Thyroid gland (tissue), 4 donors: ENCODE results near the gene ACBD6. TPM values are rescaled to one million over a fixed set of nuclear protein-coding genes. Genes with fewer than 3 reads are reported as not detected.

Experiments used
- DNase-seq, 2 donors: peaks; one replicate each; pipeline ENCODE4 v3.0.0-alpha.2; 2019
- H3K27ac ChIP-seq, 3 donors: fragments of 200-600 bp; sonication (generic); 1 replicate in 2 of 3; 2 replicates in 1 of 3; pipeline ENCODE4 v1.5.1; 2016 to 2019; ENCODE audit warnings: mild to moderate bottlenecking in 1 of 3, moderate library complexity in 1 of 3
- H3K27me3 ChIP-seq: fragments of 200-600 bp; sonication (generic); one replicate; pipeline ENCODE4 v1.5.1; 2019
- H3K36me3 ChIP-seq, 2 donors: fragments of 200-600 bp; sonication (generic); one replicate each; pipeline ENCODE4 v1.5.1; 2016 to 2019
- H3K4me1 ChIP-seq, 2 donors: fragments of 200-600 bp; sonication (generic); one replicate each; pipeline ENCODE4 v1.5.1; 2017 to 2019
- H3K4me3 ChIP-seq, 3 donors: fragments of 200-600 bp; sonication (generic); replicated peaks in 1 of 3; 1 replicate in 2 of 3; 2 replicates in 1 of 3; pipeline ENCODE4 v1.5.1; 2016; ENCODE audit warnings: mild to moderate bottlenecking in 1 of 3
- H3K9me3 ChIP-seq: fragments of 200-600 bp; sonication (generic); one replicate; pipeline ENCODE4 v1.5.1; 2017
- POLR2A ChIP-seq, 2 donors: fragments of 450-650 bp; IDR thresholded peaks; one replicate each; pipeline ENCODE4 v1.6.1; 2017; ENCODE audit warnings: antibody characterized with exemption in 2 of 2, mild to moderate bottlenecking in 2 of 2, moderate library complexity in 1 of 2
- WGBS, 2 donors: methylation state at CpG; one replicate each; pipeline ENCODE4 v1.1.5; 2017; 5-methylcytosine and 5-hydroxymethylcytosine counted together
- intact Hi-C: fragments of 100-400 bp; cut with DNase I; formaldehyde crosslinking; loops from one replicate; pipeline ENCODE4 v1.15.1; 2023
- total RNA-seq, 4 donors: library from RNA; depleted of rRNA; stranded (reverse); fragments of >200 nt; gene quantifications; one replicate each; pipeline ENCODE4 v1.2.3, GENCODE V29; 2016
- TF ChIP-seq, protein P1 (sequence below), 6 experiments: fragments of 200-600 bp in 3 of 6; fragments of 450-650 bp in 3 of 6; sonication (generic) in 3 of 6; IDR thresholded peaks; one replicate each; pipeline ENCODE4 v1.5.1; 2016 to 2019; ENCODE audit warnings: antibody characterized with exemption in 6 of 6, mild to moderate bottlenecking in 2 of 6, inconsistent platforms in 1 of 6, moderate library complexity in 1 of 6

ACBD6 gene
- total RNA-seq, 4 donors from 2014 or later: 52.6 to 66.5 (median 57.2) TPM

DNA sequence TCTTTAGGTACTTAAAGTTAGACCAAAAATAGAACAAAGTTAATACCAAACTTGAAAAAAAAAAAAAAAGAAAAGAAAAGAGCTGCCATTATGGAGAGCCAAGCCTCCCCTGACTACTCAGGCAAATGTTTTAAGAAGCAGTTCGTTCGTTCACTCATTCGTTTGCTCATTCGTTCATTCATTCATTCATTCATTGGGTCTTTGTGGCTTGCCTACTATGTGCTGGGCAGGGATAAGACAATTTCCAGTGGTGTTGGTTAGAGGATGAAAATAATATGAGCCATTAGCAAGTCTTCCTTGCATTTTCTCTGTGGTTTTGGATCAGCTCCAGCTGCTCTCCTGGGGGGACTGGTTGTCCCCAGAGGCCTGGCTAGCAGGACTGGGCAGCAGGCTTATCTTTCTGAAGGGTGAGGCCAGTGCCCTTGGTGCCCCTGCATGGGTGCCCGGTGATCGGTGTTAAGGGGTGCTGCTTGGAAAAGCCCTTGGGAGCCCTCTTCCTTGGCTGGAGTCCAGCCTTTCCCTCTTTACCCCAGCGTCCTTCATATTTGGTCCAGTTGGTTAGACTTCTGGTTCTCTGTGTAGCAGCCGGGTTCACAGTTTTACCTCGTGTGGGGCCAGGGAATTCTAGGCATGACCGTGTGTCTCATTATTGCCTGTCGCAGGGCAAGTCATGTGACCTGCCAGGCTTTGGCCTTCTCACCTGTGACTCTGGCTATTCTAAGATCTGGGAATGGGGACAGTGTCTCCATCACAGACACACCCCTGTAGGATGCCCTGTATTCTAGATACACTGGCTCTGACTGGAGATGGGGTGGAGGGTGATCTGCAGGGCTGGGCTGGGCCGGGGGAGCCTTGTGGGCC, 239.5 kb downstream of the ACBD6 start:
- DNase-seq: no peak
- intact Hi-C loops: no loop called here
- H3K9me3 ChIP-seq: no peaks in the 10 kb centered on the region
- H3K27ac ChIP-seq: no peak overlapping the region
- no peak overlapping the region for H3K4me3 ChIP-seq
- peaks cover 6% of the 10 kb centered on the region for H3K27me3 ChIP-seq
- TF ChIP-seq POLR2A (IDR thresholded peaks at IDR 0.05): no peak
- TF ChIP-seq, protein P1, sequence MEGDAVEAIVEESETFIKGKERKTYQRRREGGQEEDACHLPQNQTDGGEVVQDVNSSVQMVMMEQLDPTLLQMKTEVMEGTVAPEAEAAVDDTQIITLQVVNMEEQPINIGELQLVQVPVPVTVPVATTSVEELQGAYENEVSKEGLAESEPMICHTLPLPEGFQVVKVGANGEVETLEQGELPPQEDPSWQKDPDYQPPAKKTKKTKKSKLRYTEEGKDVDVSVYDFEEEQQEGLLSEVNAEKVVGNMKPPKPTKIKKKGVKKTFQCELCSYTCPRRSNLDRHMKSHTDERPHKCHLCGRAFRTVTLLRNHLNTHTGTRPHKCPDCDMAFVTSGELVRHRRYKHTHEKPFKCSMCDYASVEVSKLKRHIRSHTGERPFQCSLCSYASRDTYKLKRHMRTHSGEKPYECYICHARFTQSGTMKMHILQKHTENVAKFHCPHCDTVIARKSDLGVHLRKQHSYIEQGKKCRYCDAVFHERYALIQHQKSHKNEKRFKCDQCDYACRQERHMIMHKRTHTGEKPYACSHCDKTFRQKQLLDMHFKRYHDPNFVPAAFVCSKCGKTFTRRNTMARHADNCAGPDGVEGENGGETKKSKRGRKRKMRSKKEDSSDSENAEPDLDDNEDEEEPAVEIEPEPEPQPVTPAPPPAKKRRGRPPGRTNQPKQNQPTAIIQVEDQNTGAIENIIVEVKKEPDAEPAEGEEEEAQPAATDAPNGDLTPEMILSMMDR (IDR thresholded peaks at IDR 0.05): no peak
- no peaks in the 10 kb centered on the region for H3K4me1 ChIP-seq
- WGBS, 2 donors: 60 to 61% methylated on average over 9 to 12 of the region's 12 CpGs
- H3K36me3 ChIP-seq: no peaks in the 10 kb centered on the region

DNA sequence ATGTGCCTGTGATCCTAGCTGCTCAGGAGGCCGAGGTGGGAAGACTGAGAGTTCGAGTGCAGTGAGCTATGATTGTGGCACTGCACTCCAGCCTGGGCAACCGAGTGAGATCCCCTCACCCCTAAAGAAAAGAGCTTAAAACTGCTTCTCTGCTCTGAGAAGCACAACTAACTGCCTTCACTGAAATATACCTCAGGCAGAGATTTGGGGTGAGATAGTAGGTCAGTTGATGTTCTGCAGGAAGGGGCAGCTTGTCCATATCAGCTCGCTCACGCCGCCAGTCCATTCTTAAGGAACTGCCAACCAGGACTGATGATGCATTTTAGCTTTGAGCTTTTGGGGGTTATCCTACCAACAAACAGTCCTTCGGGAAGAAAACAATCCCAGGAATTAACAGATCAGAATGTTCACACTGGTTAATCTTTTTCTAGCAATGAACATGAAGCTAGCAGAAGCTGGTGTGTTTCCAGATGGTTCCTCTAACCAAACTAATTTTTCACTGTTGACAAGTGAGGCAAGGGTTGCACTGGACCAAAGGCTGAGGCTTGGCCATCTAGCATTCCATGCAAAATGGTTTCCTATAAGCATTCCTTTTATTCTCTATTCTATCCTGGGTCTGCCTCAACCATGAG, 240.7 kb downstream of the ACBD6 start:
- Histone ChIP-seq H3K27ac (no peak overlapping the region), H3K4me3 (no peak overlapping the region), H3K36me3 (no peaks in the 10 kb centered on the region), H3K27me3 (peaks cover 6% of the 10 kb centered on the region), H3K9me3 (no peaks in the 10 kb centered on the region), H3K4me1 (no peaks in the 10 kb centered on the region)
- no peak for DNase-seq
- TF ChIP-seq, protein P1 (IDR thresholded peaks at IDR 0.05): no peak
- no peak for TF ChIP-seq POLR2A (IDR thresholded peaks at IDR 0.05)
- WGBS, 2 donors: 74 to 80% methylated on average over 7 of the region's 7 CpGs
- intact Hi-C loops: no loop called here

DNA sequence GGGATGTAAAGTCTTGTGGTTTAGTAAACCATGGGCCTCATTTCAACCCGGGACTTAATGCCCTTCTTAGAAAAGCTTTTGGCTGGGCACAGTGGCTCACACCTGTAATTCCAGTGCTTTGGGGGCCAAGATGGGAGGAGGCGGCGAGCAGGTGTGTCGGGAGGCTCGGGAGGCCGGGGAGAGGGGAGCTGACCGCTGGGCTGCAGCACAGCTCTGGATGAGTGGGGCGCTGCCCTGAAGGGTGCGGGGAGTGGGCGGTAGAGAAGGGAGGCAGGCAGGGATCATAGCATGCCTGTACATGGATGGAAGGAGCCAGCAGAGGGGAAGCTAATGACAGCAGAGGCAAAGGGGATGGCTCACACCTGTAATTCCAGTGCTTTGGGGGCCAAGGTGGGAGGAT, 241.3 kb downstream of the ACBD6 start:
- intact Hi-C loops: no loop called here
- Histone ChIP-seq H3K36me3 (no peaks in the 10 kb centered on the region), H3K9me3 (no peaks in the 10 kb centered on the region), H3K4me3 (no peak overlapping the region), H3K4me1 (no peaks in the 10 kb centered on the region), H3K27me3 (peaks cover 6% of the 10 kb centered on the region), H3K27ac (no peak overlapping the region)
- no peak for DNase-seq
- 76 to 85% methylated on average over 10 of the region's 10 CpGs for WGBS, 2 donors
- TF ChIP-seq, protein P1 (IDR thresholded peaks at IDR 0.05): no peak
- TF ChIP-seq POLR2A (IDR thresholded peaks at IDR 0.05): no peak

DNA sequence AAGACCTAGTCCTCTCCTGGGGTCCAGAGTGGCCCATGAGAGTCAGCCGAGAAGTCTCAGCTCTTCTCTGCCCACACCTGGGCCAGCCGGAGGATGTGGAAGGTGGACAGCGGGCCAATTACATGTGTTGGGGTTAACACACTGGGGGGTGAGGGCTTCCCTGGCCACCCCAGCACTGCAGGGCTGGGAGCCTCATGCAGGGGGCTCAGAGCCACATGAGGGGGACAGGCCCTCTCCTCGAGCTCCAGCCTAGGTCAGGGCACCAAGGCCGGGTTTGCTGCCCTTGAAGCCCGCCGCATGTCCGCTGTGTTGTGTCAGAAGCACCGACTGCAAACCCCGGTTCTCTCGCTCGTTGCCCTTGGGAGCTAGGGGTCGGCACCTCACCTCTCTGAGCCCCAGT, 241.8 kb downstream of the ACBD6 start:
- DNase-seq: no peak
- TF ChIP-seq, protein P1 (IDR thresholded peaks at IDR 0.05): no peak
- no peak for TF ChIP-seq POLR2A (IDR thresholded peaks at IDR 0.05)
- WGBS, 2 donors: 84 to 86% methylated on average over 12 to 13 of the region's 13 CpGs
- Histone ChIP-seq H3K27ac (no peak overlapping the region), H3K9me3 (no peaks in the 10 kb centered on the region), H3K4me1 (no peaks in the 10 kb centered on the region), H3K27me3 (peaks cover 6% of the 10 kb centered on the region), H3K4me3 (no peak overlapping the region), H3K36me3 (no peaks in the 10 kb centered on the region)
- intact Hi-C loops: no loop called here
